Bronchial smooth muscle cell (primary cell): Measurements from ENCODE around the gene CERS5. TPM values are rescaled to one million over a fixed set of nuclear protein-coding genes. Genes with fewer than 3 reads are reported as not detected.

Source experiments
- total RNA-seq: library from RNA; depleted of rRNA; stranded (reverse); fragments of >200 nt; gene quantifications from 2 replicates; pipeline ENCODE4 v1.2.1, GENCODE V29; 2014

CERS5 gene, protein sequence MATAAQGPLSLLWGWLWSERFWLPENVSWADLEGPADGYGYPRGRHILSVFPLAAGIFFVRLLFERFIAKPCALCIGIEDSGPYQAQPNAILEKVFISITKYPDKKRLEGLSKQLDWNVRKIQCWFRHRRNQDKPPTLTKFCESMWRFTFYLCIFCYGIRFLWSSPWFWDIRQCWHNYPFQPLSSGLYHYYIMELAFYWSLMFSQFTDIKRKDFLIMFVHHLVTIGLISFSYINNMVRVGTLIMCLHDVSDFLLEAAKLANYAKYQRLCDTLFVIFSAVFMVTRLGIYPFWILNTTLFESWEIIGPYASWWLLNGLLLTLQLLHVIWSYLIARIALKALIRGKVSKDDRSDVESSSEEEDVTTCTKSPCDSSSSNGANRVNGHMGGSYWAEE
- 40.7 and 41.1 TPM in 2 replicates for total RNA-seq

DNA sequence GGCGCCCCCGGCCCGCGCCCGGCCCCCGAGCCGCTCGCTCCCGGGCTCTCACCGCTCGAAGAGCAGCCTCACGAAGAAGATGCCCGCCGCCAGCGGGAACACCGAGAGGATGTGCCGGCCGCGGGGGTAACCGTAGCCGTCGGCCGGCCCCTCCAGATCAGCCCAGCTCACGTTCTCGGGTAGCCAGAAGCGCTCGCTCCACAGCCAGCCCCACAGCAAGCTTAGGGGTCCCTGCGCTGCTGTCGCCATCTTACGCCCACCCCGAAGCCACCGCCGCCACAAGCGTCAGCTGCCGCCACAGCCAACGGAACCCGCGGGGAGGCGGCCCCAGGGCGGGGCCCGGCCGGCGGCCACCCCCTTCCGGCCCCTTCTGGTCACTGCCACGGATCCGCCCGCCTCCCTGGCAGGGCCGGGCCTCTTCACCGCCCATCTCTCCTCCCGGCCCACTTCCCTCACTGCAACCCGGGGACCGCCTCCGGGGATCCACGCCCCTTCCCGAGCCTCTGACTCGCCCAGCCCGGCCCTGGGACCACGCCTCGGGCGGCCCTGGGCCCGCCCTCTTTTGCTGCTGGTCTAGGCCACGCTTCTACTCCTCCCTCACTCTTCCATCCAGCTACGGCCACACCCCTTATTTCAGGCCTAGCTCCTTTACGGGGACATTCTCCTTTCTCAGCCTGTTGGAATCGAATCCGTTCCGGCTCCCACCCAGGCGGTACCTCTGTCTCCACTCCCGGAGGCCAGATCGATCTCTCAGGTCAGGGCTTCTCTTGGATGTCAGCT is at the start of gene CERS5:
Gene CERS5, minus strand, starts transcription at position 321 of the 780 bp plus-strand sequence. Its CDS starts 72 bp downstream, at position 249.

DNA sequence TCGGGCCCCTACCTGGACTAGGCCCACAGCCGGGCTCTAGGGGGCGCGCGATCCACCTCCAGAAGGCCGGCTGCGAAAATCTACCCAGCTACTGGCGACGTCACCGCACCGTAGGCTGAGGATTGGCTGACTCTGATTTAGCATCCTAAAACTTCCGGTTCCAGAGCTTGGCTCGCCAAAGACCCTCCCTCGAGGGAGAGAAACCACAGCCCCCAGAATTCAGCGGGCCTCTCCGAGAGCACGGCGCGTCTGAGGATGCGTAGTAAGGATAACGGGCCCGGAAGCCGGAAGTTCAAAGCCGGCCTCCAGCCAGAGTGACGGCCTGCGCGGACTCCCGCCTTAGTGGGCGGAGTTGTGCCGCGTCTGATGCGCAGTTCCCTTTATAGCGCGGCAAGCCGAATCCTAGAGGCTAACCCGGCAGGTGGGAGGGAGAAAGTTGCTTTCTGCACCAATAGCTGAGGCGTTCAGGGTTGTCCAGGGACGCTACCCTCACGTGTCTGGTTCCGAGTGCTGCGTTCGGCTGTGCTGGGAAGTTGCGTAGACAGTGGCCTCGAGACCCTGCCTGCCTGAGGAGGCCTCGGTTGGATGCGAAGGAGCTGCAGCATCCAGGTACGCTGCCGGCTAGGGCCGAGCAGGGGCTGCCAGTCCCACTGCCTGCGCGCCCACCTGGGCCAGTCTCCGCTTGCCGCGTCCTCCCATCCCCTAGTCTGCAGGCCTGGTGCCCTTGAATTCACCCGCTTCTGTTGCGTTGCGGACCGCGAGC is 55.3 kb downstream of the CERS5 start, which contains the start of gene COX14:
Gene COX14, plus strand, starts transcription at position 544 of the 763 bp plus-strand sequence. CDS start 7,808 bp downstream, outside the sequence.

DNA sequence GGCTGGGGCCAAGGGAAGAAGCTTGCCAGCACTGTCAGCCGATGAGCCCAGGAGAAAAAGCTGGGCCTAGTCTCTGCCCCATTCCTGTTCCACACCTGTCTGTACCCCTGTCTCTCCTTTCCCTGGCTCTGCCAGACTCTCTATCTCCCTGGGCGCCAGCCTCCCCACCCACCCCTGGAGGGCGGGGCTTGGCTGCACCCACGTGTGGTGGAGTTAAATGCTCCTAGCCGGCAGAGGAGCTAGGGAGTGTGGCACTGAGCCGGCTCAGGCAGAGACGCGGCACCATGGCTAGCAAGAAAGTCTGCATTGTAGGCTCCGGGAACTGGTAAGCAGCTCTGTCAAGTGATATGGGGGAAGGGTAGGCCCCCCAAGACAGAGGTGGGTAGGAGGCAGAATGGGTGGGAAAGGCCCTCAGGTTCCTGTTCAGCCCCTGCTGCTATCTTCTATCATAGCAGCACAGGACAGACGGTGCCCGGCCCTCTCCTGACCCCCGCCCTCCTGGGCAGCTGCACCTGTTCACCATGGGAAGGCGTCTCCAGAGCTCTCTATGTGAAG is 63.3 kb downstream of the CERS5 start, which contains the start of gene GPD1:
Gene GPD1, plus strand, starts transcription at position 242 of the 555 bp plus-strand sequence. Its CDS starts 43 bp downstream, at position 285.

DNA sequence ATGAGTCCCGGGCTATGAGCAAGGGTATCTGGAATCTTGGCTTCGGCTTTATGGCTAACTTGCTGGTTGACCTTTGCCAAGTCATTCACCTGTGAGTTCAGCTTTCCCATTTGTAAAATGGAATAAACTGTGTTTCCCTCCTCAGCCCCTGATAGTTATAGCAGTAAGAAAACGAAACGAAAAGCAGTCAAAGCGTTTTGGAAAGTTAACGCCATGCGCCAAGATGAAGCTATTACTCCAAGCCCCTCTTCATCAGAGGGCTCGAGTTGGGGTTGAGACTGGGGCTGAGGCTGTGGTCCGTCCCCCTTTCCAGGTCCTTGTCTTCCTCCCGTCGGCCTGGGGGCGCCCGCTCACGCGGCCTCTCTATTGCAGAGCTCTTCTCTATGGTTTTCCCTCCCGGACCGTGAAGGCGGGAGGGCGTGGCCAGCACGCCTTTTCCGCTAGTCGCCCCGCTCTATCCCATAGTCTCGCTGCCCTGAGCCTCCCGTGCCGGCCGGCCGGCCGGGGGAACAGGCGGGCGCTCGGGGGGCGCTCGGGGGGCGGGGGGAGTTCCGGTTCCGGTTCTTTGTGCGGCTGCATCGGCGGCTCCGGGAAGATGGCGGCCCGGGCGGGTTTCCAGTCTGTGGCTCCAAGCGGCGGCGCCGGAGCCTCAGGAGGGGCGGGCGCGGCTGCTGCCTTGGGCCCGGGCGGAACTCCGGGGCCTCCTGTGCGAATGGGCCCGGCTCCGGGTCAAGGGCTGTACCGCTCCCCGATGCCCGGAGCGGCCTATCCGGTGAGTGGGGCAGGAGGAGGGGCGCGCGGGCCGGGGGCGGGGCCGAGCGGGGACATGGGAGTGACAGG is 82.2 kb downstream of the CERS5 start, which contains the start of gene SMARCD1:
Gene SMARCD1, plus strand, starts transcription at position 568 of the 840 bp plus-strand sequence. Its CDS starts 28 bp downstream, at position 596.

Other genes starting within 250 kb of the CERS5 start
- not detected in 2 replicates for gene AQP2, start 216.6 kb downstream of the CERS5 start, total RNA-seq
- not detected in 2 replicates for gene AQP5, start 205.5 kb downstream of the CERS5 start, total RNA-seq
- under 0.01 TPM in 1 of 2 replicates, not detected in the other for gene AQP6, start 194.4 kb downstream of the CERS5 start, total RNA-seq
- 17.1 and 24.0 TPM in 2 replicates for gene RACGAP1, start 141.9 kb downstream of the CERS5 start, total RNA-seq
- 2.8 and 3.7 TPM in 2 replicates for gene ASIC1, start 109.8 kb downstream of the CERS5 start, total RNA-seq
- 15.1 and 16.3 TPM in 2 replicates for gene SMARCD1, start 82.0 kb downstream of the CERS5 start, total RNA-seq
- under 0.01 TPM in 1 of 2 replicates, not detected in the other for gene GPD1, start 63.4 kb downstream of the CERS5 start, total RNA-seq
- 56.2 and 62.7 TPM in 2 replicates for gene COX14, start 55.1 kb downstream of the CERS5 start, total RNA-seq
- 93.8 and 124 TPM in 2 replicates for gene LIMA1, start 116.2 kb upstream of the CERS5 start, total RNA-seq
- not detected in 2 replicates for gene FAM186A, start 229.2 kb upstream of the CERS5 start, total RNA-seq
- 18.9 and 25.5 TPM in 2 replicates for gene LARP4, start 233.5 kb upstream of the CERS5 start, total RNA-seq